ENCODE measurements around the gene ACTN4.

Gene ACTN4

GRCh38 chr19:38737281-38737865 lies 89.9 kb downstream of the ACTN4 start:
- in situ Hi-C loops (cut with HindIII; ENCODE audit: low sequenced_read_pairs): no loop called here
- DNase-seq (ENCODE audit: low read depth): no peak
- no peak for TF ChIP-seq CTCF (IDR thresholded peaks at IDR 0.05; ENCODE audit: low read depth, low read length, missing control alignments)
- H3K4me3 ChIP-seq (ENCODE audit: low read depth, low read length): no peak overlapping the region

- in situ Hi-C loops (cut with HindIII; ENCODE audit: low sequenced_read_pairs): no loop called here
- DNase-seq (ENCODE audit: low read depth): no peak
- TF ChIP-seq CTCF (IDR thresholded peaks at IDR 0.05; ENCODE audit: low read depth, low read length, missing control alignments): no peak
- no peak overlapping the region for H3K4me3 ChIP-seq (ENCODE audit: low read depth, low read length)
Observed at GRCh38 chr19:38737921-38738737, 90.7 kb downstream of the ACTN4 start.

DNA sequence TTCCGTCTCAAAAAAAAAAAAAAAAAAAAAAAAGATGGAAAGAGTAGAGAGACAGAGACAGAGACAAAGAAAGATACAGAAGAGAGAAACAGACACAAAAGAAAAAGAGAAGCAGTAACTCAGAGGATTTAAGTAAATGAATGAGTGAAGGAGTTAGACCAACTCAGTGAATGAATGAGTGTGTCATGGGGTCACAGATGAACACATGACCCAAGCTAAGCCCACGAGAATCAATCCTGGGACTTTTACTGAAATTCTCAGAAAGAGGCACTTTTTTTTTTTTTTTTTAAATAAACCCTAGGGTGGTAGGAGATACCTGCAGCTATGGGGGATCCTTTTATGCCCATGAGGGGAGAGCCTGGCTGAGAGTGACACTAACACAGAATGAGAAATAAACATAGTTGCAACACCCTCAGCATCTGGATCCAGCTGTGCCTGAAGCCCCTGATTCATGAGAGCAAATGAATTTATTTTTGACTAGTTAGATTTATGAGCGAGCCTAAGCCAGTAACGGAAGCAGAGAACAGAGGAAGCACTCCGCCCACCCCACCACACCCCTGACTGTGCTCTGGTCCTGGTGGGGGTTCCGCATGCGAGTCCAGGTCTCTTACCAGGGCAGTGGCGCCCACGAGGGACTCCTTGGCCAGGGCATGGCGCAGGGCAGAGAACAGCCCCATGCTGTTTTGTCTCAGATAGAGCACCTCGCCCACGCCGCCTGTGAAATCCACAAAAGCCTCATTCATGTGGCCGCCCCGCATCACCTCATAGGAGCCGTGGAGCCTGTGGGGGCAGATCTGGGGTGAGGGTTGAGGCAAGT lies 92.2 kb downstream of the ACTN4 start:
- in situ Hi-C loops (cut with HindIII; ENCODE audit: low sequenced_read_pairs): no loop called here
- no peak overlapping the region for H3K4me3 ChIP-seq (ENCODE audit: low read depth, low read length)
- no peak for TF ChIP-seq CTCF (IDR thresholded peaks at IDR 0.05; ENCODE audit: low read depth, low read length, missing control alignments)
- DNase-seq (ENCODE audit: low read depth): no peak

DNA sequence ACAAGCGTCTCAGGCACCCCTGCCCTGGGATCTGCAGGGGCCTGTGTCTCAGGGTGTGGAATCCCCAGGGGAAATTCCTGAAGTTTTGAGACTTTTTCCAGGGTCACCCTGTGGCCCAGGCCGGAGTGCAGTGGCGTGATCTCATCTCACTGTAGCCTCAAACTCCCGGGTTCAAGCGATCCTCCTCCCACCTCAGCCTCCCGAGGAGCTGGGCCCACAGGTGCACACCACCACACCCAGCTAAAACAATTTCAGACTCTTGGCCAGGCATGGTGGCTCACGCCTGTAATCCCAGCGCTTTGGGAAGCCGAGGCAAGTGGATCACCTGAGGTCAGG lies 92.8 kb downstream of the ACTN4 start:
- no peak overlapping the region for H3K4me3 ChIP-seq (ENCODE audit: low read depth, low read length)

DNA sequence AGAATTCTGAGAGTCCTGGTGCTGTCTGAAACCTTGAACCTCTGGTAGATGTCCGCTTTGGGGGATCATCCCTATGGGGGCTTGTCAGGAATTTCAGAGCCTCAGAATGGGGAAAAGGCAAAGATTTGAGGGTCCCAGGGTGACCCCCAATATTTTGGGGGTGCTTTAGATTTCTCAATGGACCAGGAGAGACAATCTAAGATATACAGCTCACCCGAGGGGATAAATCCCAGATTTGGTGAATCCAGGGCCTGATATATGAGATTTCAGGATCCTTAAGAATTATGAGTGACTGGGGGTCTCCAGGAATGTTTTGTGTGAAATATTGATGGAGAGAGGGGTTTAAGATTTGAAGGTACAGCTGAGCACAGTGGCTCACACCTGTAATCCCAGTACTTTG lies 93.5 kb downstream of the ACTN4 start:
- DNase-seq (ENCODE audit: low read depth): no peak
- TF ChIP-seq CTCF (IDR thresholded peaks at IDR 0.05; ENCODE audit: low read depth, low read length, missing control alignments): no peak
- H3K4me3 ChIP-seq (ENCODE audit: low read depth, low read length): no peak overlapping the region
- in situ Hi-C loops (cut with HindIII; ENCODE audit: low sequenced_read_pairs): no loop called here

More for the DNA sequence above, 92.8 kb downstream of the ACTN4 start:
- no peak for DNase-seq (ENCODE audit: low read depth)
- no peak for TF ChIP-seq CTCF (IDR thresholded peaks at IDR 0.05; ENCODE audit: low read depth, low read length, missing control alignments)
- in situ Hi-C loops (cut with HindIII; ENCODE audit: low sequenced_read_pairs): no loop called here

DNA sequence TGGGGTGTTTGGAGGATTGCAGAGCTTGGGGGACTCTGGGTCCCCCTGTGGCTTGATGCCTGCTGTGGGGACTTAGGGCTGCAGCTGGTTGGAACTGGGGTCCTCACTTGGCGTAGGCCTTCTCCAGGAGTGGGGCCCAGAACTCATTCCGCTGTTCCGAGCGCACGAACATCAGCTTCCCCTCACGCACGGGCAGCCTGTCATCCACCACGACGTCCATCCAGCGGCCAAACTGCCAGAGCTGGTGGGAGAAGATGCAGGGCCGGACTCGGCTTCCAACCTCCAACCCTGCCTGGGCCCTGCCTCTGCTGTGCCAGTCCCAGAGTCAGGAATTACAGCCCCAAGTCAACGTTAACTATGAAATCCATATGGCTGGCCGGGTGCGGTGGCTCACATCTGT lies 94.2 kb downstream of the ACTN4 start:
- no peak overlapping the region for H3K4me3 ChIP-seq (ENCODE audit: low read depth, low read length)
- DNase-seq (ENCODE audit: low read depth): no peak
- no peak for TF ChIP-seq CTCF (IDR thresholded peaks at IDR 0.05; ENCODE audit: low read depth, low read length, missing control alignments)
- in situ Hi-C loops (cut with HindIII; ENCODE audit: low sequenced_read_pairs): no loop called here

Data from astrocyte of the cerebellum (primary cell).